GM21825 (cell line): ENCODE measurements around the gene CAPN14.

Source experiments
- ATAC-seq: cut with Tn5 transposase; IDR thresholded peaks from one replicate; pipeline ENCODE4 v1.9.1; 2021; ENCODE audit warnings: mild to moderate bottlenecking, moderate library complexity; ENCODE audit not compliant: unreplicated experiment

CAPN14 gene

GRCh38 chr2:31147645-31148044, 69.7 kb downstream of the CAPN14 start:
- ATAC-seq, result no peak

GRCh38 chr2:31142110-31142509, 75.2 kb downstream of the CAPN14 start:
- ATAC-seq, result no peak

- no peak for ATAC-seq
Observed at GRCh38 chr2:31141443-31142085, 75.8 kb downstream of the CAPN14 start.

GRCh38 chr2:31140151-31140550, 77.2 kb downstream of the CAPN14 start:
- ATAC-seq, result no peak

GRCh38 chr2:31139671-31140070, 77.6 kb downstream of the CAPN14 start:
- ATAC-seq, result no peak

- peak; percentile 61 for ATAC-seq
Observed at GRCh38 chr2:31138037-31138962, 79.0 kb downstream of the CAPN14 start, which contains the start of gene GALNT14. Gene GALNT14 (minus strand): TSS chr2:31138440. CDS start chr2:31138086, 354 bp downstream.

GRCh38 chr2:31137211-31138036, 79.9 kb downstream of the CAPN14 start:
- ATAC-seq, result no peak

GRCh38 chr2:31136732-31137131, 80.6 kb downstream of the CAPN14 start:
- no peak for ATAC-seq

- ATAC-seq, result no peak
Observed at GRCh38 chr2:31136000-31136399, 81.3 kb downstream of the CAPN14 start.

- ATAC-seq, result no peak
Observed at GRCh38 chr2:31134480-31134879, 82.8 kb downstream of the CAPN14 start.

- ATAC-seq, result no peak
Observed at GRCh38 chr2:31132786-31133185, 84.5 kb downstream of the CAPN14 start.

- ATAC-seq, result no peak
Observed at GRCh38 chr2:31131871-31132270, 85.4 kb downstream of the CAPN14 start.

- ATAC-seq, result no peak
Observed at GRCh38 chr2:31129375-31130171, 87.7 kb downstream of the CAPN14 start.

GRCh38 chr2:31127931-31128330, 89.4 kb downstream of the CAPN14 start:
- no peak for ATAC-seq

- ATAC-seq, result no peak
Observed at GRCh38 chr2:31125918-31126695, 91.2 kb downstream of the CAPN14 start.

- ATAC-seq, result no peak
Observed at GRCh38 chr2:31124904-31125303, 92.4 kb downstream of the CAPN14 start.
